ENCODE measurements around the gene JUNB. TPM values are rescaled to one million over a fixed set of nuclear protein-coding genes. Genes with fewer than 3 reads are reported as not detected.

The JUNB gene
- total and polyA plus RNA-seq, 10 of the 15 experiments (the other 5 are each of a cell fraction or from before 2014, with no cell fraction given) = 0.55 to 144 (median 68.3) TPM

DNA sequence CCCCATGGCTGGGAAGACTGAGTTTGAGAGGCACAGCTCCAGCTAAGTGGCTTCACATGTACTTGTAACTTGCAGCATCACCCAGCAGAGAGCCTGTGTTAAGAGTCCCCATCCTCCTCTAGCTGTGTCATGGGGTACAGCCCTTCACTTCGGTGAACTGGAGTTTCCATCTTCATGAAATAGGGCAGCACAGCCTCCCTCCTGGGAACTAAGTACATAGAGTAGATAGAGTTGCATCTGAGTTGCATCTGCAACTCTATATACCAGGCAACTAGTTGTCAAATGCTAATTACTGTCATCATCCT is 9.1 kb downstream of the JUNB start:
- peaks cover 13% of the 10 kb centered on the region for H3K79me2 ChIP-seq (ENCODE audit: control insufficient read depth, insufficient read depth, low read length)
- DNase-seq (ENCODE audit: low read depth, low spot score) (no peak), ATAC-seq (no peak), FAIRE-seq (no peak)
- ChIA-PET RAD21 (ENCODE audit: unreplicated experiment) (interaction anchor here (0.7 to 11.4 kb wide), 6 partner anchors 8 to 45 kb away, joined by 3 to 303 read pairs (median 4); partner anchors contain the start of gene HOOK2), CTCF (interaction anchor here (1.4 to 12.9 kb wide), 4 partner anchors 23 to 48 kb away, joined by 8 to 537 read pairs (median 217); partner anchors contain the start of gene HOOK2), POLR2A (interaction anchor here (0.6 to 2.2 kb wide), 6 partner anchors 8 to 128 kb away, joined by 3 to 9 read pairs (median 6); partner anchors contain the start of gene JUNB), SMC1A (ENCODE audit: uncharacterized antibody, unreplicated experiment) (interaction anchor here (0.8 to 11.5 kb wide), 4 partner anchors 21 to 66 kb away, joined by 3 to 240 read pairs (median 4); partner anchors contain the start of gene TRIR)
- H3K36me3 ChIP-seq (ENCODE audit: control insufficient read depth in 2 of 2, insufficient read depth in 2 of 2, low read length in 1 of 2) = peaks cover 0 to 1% of the 10 kb centered on the region in 2 experiments; a peak in 2 of 4 replicates
- H3K4me2 ChIP-seq (ENCODE audit: control insufficient read depth, insufficient read depth) = peak overlapping the region; percentile 98
- H3K4me3 ChIP-seq = peak overlapping the region; percentile 95
- no peak overlapping the region for H3K27ac ChIP-seq (ENCODE audit: control insufficient read depth, insufficient read depth)
- H3K4me1 ChIP-seq (ENCODE audit: control insufficient read depth, insufficient read depth, low read length) = peaks cover 23% of the 10 kb centered on the region
- H4K20me1 ChIP-seq (ENCODE audit: control insufficient read depth, insufficient read depth) = no peaks in the 10 kb centered on the region
- TF ChIP-seq, protein P1, sequence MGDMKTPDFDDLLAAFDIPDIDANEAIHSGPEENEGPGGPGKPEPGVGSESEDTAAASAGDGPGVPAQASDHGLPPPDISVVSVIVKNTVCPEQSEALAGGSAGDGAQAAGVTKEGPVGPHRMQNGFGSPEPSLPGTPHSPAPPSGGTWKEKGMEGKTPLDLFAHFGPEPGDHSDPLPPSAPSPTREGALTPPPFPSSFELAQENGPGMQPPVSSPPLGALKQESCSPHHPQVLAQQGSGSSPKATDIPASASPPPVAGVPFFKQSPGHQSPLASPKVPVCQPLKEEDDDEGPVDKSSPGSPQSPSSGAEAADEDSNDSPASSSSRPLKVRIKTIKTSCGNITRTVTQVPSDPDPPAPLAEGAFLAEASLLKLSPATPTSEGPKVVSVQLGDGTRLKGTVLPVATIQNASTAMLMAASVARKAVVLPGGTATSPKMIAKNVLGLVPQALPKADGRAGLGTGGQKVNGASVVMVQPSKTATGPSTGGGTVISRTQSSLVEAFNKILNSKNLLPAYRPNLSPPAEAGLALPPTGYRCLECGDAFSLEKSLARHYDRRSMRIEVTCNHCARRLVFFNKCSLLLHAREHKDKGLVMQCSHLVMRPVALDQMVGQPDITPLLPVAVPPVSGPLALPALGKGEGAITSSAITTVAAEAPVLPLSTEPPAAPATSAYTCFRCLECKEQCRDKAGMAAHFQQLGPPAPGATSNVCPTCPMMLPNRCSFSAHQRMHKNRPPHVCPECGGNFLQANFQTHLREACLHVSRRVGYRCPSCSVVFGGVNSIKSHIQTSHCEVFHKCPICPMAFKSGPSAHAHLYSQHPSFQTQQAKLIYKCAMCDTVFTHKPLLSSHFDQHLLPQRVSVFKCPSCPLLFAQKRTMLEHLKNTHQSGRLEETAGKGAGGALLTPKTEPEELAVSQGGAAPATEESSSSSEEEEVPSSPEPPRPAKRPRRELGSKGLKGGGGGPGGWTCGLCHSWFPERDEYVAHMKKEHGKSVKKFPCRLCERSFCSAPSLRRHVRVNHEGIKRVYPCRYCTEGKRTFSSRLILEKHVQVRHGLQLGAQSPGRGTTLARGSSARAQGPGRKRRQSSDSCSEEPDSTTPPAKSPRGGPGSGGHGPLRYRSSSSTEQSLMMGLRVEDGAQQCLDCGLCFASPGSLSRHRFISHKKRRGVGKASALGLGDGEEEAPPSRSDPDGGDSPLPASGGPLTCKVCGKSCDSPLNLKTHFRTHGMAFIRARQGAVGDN (IDR thresholded peaks at IDR 0.05) = no peak
- TF ChIP-seq, protein P2, sequence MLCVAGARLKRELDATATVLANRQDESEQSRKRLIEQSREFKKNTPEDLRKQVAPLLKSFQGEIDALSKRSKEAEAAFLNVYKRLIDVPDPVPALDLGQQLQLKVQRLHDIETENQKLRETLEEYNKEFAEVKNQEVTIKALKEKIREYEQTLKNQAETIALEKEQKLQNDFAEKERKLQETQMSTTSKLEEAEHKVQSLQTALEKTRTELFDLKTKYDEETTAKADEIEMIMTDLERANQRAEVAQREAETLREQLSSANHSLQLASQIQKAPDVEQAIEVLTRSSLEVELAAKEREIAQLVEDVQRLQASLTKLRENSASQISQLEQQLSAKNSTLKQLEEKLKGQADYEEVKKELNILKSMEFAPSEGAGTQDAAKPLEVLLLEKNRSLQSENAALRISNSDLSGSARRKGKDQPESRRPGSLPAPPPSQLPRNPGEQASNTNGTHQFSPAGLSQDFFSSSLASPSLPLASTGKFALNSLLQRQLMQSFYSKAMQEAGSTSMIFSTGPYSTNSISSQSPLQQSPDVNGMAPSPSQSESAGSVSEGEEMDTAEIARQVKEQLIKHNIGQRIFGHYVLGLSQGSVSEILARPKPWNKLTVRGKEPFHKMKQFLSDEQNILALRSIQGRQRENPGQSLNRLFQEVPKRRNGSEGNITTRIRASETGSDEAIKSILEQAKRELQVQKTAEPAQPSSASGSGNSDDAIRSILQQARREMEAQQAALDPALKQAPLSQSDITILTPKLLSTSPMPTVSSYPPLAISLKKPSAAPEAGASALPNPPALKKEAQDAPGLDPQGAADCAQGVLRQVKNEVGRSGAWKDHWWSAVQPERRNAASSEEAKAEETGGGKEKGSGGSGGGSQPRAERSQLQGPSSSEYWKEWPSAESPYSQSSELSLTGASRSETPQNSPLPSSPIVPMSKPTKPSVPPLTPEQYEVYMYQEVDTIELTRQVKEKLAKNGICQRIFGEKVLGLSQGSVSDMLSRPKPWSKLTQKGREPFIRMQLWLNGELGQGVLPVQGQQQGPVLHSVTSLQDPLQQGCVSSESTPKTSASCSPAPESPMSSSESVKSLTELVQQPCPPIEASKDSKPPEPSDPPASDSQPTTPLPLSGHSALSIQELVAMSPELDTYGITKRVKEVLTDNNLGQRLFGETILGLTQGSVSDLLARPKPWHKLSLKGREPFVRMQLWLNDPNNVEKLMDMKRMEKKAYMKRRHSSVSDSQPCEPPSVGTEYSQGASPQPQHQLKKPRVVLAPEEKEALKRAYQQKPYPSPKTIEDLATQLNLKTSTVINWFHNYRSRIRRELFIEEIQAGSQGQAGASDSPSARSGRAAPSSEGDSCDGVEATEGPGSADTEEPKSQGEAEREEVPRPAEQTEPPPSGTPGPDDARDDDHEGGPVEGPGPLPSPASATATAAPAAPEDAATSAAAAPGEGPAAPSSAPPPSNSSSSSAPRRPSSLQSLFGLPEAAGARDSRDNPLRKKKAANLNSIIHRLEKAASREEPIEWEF (IDR thresholded peaks at IDR 0.05; ENCODE audit: insufficient replicate concordance, low read depth, low read length) = no peak
- no peak for TF ChIP-seq ESRRA (IDR thresholded peaks at IDR 0.05; ENCODE audit: low read length)
- no peak for TF ChIP-seq NFYB (IDR thresholded peaks at IDR 0.05; ENCODE audit: insufficient read depth, low read depth, low read length)
- TF ChIP-seq, protein P3, sequence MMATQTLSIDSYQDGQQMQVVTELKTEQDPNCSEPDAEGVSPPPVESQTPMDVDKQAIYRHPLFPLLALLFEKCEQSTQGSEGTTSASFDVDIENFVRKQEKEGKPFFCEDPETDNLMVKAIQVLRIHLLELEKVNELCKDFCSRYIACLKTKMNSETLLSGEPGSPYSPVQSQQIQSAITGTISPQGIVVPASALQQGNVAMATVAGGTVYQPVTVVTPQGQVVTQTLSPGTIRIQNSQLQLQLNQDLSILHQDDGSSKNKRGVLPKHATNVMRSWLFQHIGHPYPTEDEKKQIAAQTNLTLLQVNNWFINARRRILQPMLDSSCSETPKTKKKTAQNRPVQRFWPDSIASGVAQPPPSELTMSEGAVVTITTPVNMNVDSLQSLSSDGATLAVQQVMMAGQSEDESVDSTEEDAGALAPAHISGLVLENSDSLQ (IDR thresholded peaks at IDR 0.05) = no peak
- TF ChIP-seq, protein P4, sequence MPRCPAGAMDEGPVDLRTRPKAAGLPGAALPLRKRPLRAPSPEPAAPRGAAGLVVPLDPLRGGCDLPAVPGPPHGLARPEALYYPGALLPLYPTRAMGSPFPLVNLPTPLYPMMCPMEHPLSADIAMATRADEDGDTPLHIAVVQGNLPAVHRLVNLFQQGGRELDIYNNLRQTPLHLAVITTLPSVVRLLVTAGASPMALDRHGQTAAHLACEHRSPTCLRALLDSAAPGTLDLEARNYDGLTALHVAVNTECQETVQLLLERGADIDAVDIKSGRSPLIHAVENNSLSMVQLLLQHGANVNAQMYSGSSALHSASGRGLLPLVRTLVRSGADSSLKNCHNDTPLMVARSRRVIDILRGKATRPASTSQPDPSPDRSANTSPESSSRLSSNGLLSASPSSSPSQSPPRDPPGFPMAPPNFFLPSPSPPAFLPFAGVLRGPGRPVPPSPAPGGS (IDR thresholded peaks at IDR 0.05; ENCODE audit: borderline replicate concordance, insufficient read depth, low read depth, low read length, poor library complexity, severe bottlenecking) = no peak
- no peak for TF ChIP-seq IKZF1 (conservative IDR thresholded peaks at IDR 0.05)
- TF ChIP-seq ASH2L (IDR thresholded peaks at IDR 0.05; ENCODE audit: borderline replicate concordance, low read depth) = no peak
- TF ChIP-seq SIN3A (IDR thresholded peaks at IDR 0.05; ENCODE audit: low read depth, low read length) = no peak
- in situ Hi-C loops (cut with MboI) (no loop called here), intact Hi-C loops (cut with micrococcal nuclease; ENCODE audit: unreplicated experiment) (no loop called here)
- H2AFZ ChIP-seq (ENCODE audit: control insufficient read depth, low read depth, low read length) = no peak overlapping the region
- TSS peak; percentile 67 for BruUV-seq (replicated peaks)
- WGBS (ENCODE audit: insufficient coverage, insufficient replicate concordance, low lambda C conversion rate, missing lambda C conversion rate) = 95% methylated on average over 1 of the region's 1 CpG
- no peaks in the 10 kb centered on the region for H3K27me3 ChIP-seq (replicated peaks in 1 of 2; ENCODE audit: control insufficient read depth in 2 of 2, insufficient read depth in 2 of 2, low read length in 1 of 2)
- H3K9ac ChIP-seq (ENCODE audit: control insufficient read depth, insufficient read depth, low read length) = peak overlapping the region; percentile 79
- H3K9me3 ChIP-seq (replicated peaks; ENCODE audit: control insufficient read depth, insufficient read depth, low read length) = no peaks in the 10 kb centered on the region

All from GM12878 (cell line).